GM18951 (cell line): ENCODE measurements around the gene HELZ.
"Not testable (repeated sequence)": the region's sequence is repeated elsewhere in the genome, so short reads cannot be mapped to it uniquely, and the experiment has no call there.

Source experiments
- POLR2A ChIP-seq: IDR thresholded peaks from 4 replicates; pipeline ENCODE4 v1.6.1; 2011; ENCODE audit warnings: mild to moderate bottlenecking; ENCODE audit not compliant: insufficient read length, insufficient read depth; ENCODE audit errors: extremely low read depth
- in situ Hi-C: fragments of 300-500 bp; cut with MboI; formaldehyde crosslinking; loops from one replicate; pipeline ENCODE4 v1.12.0; 2022; ENCODE audit warnings: low sequenced_read_pairs, mixed read lengths, inconsistent platforms; ENCODE audit not compliant: unreplicated experiment

The HELZ gene

GRCh38 chr17:67211742-67212141, 33.3 kb downstream of the HELZ start:
- in situ Hi-C loops: no loop called here
- no peak for TF ChIP-seq POLR2A

- no peak for TF ChIP-seq POLR2A
- in situ Hi-C loops: no loop called here
Measured at GRCh38 chr17:67210915-67211314, 34.1 kb downstream of the HELZ start.

GRCh38 chr17:67208232-67208631, 36.8 kb downstream of the HELZ start:
- in situ Hi-C loops: no loop called here

GRCh38 chr17:67203818-67204217, 41.2 kb downstream of the HELZ start:
- in situ Hi-C loops: no loop called here
- no peak for TF ChIP-seq POLR2A

More at GRCh38 chr17:67208232-67208631, 36.8 kb downstream of the HELZ start:
- TF ChIP-seq POLR2A: no peak

- in situ Hi-C loops: no loop called here
Measured at GRCh38 chr17:67202503-67202902, 42.5 kb downstream of the HELZ start.

GRCh38 chr17:67200727-67201301, 44.2 kb downstream of the HELZ start:
- in situ Hi-C loops: no loop called here
- no peak for TF ChIP-seq POLR2A

More at GRCh38 chr17:67202503-67202902, 42.5 kb downstream of the HELZ start:
- no peak for TF ChIP-seq POLR2A

- in situ Hi-C loops: no loop called here
Measured at GRCh38 chr17:67198131-67198530, 46.9 kb downstream of the HELZ start.

GRCh38 chr17:67197023-67197422, 48.0 kb downstream of the HELZ start:
- in situ Hi-C loops: not testable (repeated sequence)

More at GRCh38 chr17:67198131-67198530, 46.9 kb downstream of the HELZ start:
- no peak for TF ChIP-seq POLR2A

GRCh38 chr17:67196422-67196821, 48.6 kb downstream of the HELZ start:
- in situ Hi-C loops: no loop called here

GRCh38 chr17:67194134-67194533, 50.9 kb downstream of the HELZ start:
- TF ChIP-seq POLR2A: no peak
- in situ Hi-C loops: no loop called here

More at GRCh38 chr17:67196422-67196821, 48.6 kb downstream of the HELZ start:
- no peak for TF ChIP-seq POLR2A

- no peak for TF ChIP-seq POLR2A
- in situ Hi-C loops: no loop called here
Measured at GRCh38 chr17:67187927-67188326, 57.1 kb downstream of the HELZ start.

GRCh38 chr17:67186782-67187181, 58.2 kb downstream of the HELZ start:
- in situ Hi-C loops: no loop called here
- no peak for TF ChIP-seq POLR2A

GRCh38 chr17:67183531-67183930, 61.5 kb downstream of the HELZ start:
- in situ Hi-C loops: no loop called here
- no peak for TF ChIP-seq POLR2A

GRCh38 chr17:67181825-67182224, 63.2 kb downstream of the HELZ start:
- in situ Hi-C loops: no loop called here
- no peak for TF ChIP-seq POLR2A

- TF ChIP-seq POLR2A: no peak
- in situ Hi-C loops: no loop called here
Measured at GRCh38 chr17:67180275-67180674, 64.7 kb downstream of the HELZ start.
